Breast epithelium (tissue), 4 donors: ENCODE measurements around the gene KPNB1. TPM values are rescaled to one million over a fixed set of nuclear protein-coding genes. Genes with fewer than 3 reads are reported as not detected.

Experiments used
- DNase-seq, 2 donors: peaks; one replicate each; pipeline ENCODE4 v3.0.0-alpha.2; 2019; ENCODE audit warnings: low spot score in 2 of 2
- H3K27ac ChIP-seq, 2 donors: fragments of 200-600 bp; sonication (generic) in 1 of 2; one replicate each; pipeline ENCODE4 v1.5.1; 2016 to 2019; ENCODE audit warnings: mild to moderate bottlenecking in 1 of 2
- H3K27me3 ChIP-seq, 2 donors: fragments of 200-600 bp; sonication (generic) in 1 of 2; one replicate each; pipeline versions ENCODE4 v1.5.1 to v1.6.0; 2017 to 2019; ENCODE audit warnings: control low read depth in 1 of 2, mild to moderate bottlenecking in 1 of 2
- H3K36me3 ChIP-seq: fragments of 200-600 bp; one replicate; pipeline ENCODE4 v1.5.1; 2019
- H3K4me1 ChIP-seq, 2 donors: fragments of 200-600 bp; sonication (generic); one replicate each; pipeline ENCODE4 v1.5.1; 2016 to 2019; ENCODE audit warnings: control low read depth in 1 of 2
- H3K4me3 ChIP-seq, 3 donors: fragments of 200-600 bp; sonication (generic); 1 replicate in 2 of 3; 2 replicates in 1 of 3; pipeline ENCODE4 v1.5.1; 2016 to 2019; ENCODE audit warnings: mild to moderate bottlenecking in 3 of 3, moderate library complexity in 2 of 3
- H3K9me3 ChIP-seq, 2 donors: fragments of 200-600 bp; sonication (generic) in 1 of 2; one replicate each; pipeline ENCODE4 v1.5.1; 2016 to 2019; ENCODE audit warnings: control low read depth in 1 of 2
- CTCF ChIP-seq, 3 donors: fragments of 450-650 bp; IDR thresholded peaks; one replicate each; pipeline ENCODE4 v1.5.1; 2016 to 2017; ENCODE audit warnings: antibody characterized with exemption in 3 of 3, mild to moderate bottlenecking in 3 of 3, moderate library complexity in 3 of 3
- POLR2A ChIP-seq: fragments of 450-650 bp; IDR thresholded peaks from one replicate; pipeline ENCODE4 v1.6.1; 2016; ENCODE audit warnings: antibody characterized with exemption, mild to moderate bottlenecking, moderate library complexity
- POLR2AphosphoS5 ChIP-seq, 3 donors: sonication (generic); formaldehyde crosslinking; IDR thresholded peaks; one replicate each; pipeline ENCODE4 v1.6.1; 2017; ENCODE audit warnings: antibody characterized with exemption in 3 of 3
- intact Hi-C: fragments of 100-400 bp; cut with DNase I; formaldehyde crosslinking; loops from one replicate; pipeline ENCODE4 v1.15.1; 2023; ENCODE audit warnings: low total_unique reads
- total RNA-seq, 3 donors: library from RNA; depleted of rRNA; stranded (reverse); fragments of >200 nt; gene quantifications; one replicate each; pipeline ENCODE4 v1.1.0, GENCODE V29; 2016

Gene KPNB1
- total RNA-seq, 3 donors from 2014 or later, result 148 to 238 (median 189) TPM

DNA sequence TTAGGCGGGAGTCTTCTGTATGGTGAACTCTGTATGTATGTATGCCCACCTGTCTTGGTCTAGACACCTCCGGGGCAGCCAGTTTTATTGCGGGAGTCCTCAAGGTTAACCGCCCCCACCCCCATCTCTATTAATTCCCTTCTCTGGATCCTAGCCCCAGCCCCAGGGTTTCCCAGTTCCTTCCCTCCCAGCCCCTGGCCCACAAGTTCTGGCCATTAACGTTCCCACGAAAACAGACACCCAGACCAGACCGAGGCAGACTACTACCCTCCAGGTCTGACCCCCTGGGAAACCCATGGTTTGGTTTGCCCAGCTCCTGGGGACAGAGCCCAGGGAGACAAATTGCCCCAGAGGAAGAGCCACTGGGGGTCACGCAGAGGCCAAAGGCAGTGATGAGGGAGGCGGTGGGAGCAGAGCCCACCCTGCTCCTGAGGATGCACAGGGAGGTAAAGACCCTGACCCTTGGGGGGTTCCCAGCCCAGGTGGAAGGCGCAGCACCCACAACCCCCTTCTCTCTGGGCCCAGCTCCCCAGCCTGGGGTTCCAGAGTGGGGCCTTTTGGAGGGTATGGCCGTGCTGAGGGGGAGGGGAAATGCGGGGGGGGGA lies 52.8 kb downstream of the KPNB1 start:
- no peaks in the 10 kb centered on the region for H3K27me3 ChIP-seq
- H3K36me3 ChIP-seq, result no peaks in the 10 kb centered on the region
- H3K4me3 ChIP-seq, result no peak overlapping the region
- no peak overlapping the region for H3K27ac ChIP-seq
- H3K4me1 ChIP-seq, result no peaks in the 10 kb centered on the region
- no peak for DNase-seq
- H3K9me3 ChIP-seq, result no peaks in the 10 kb centered on the region
- intact Hi-C loops, result no loop called here
- no peak for TF ChIP-seq POLR2AphosphoS5 (IDR thresholded peaks at IDR 0.05)
- no peak for TF ChIP-seq CTCF (IDR thresholded peaks at IDR 0.05)
- no peak for TF ChIP-seq POLR2A

- H3K9me3 ChIP-seq, result no peaks in the 10 kb centered on the region
- no peak overlapping the region for H3K4me3 ChIP-seq
- H3K4me1 ChIP-seq, result no peaks in the 10 kb centered on the region
- TF ChIP-seq POLR2A (no peak), CTCF (IDR thresholded peaks at IDR 0.05) (no peak), POLR2AphosphoS5 (IDR thresholded peaks at IDR 0.05) (no peak)
- H3K27me3 ChIP-seq, result no peaks in the 10 kb centered on the region
- DNase-seq, result no peak
- no peak overlapping the region for H3K27ac ChIP-seq
- intact Hi-C loops, result no loop called here
- no peaks in the 10 kb centered on the region for H3K36me3 ChIP-seq
Observed at GRCh38 chr17:47703191-47703591, 53.5 kb downstream of the KPNB1 start.

DNA sequence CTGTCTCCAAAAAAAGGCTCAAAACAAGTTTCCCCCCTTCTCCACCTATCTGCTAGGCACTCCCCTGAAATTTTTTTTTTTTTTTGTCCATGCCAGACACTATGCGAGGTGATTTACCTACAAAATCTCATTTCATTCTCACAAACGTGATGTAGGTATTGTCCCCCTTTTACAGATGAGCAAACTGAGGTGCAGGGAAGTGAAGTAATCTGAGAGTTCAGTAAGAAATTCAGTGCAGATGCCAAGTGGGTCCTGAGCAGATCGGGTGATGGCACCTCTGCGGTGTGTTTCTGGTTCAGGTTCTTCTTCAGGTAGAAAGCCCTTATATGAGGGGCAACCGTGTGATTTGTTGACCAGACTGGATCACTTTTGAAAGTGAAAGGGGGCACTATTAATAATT lies 54.0 kb downstream of the KPNB1 start:
- Histone ChIP-seq H3K9me3 (no peaks in the 10 kb centered on the region), H3K4me3 (no peak overlapping the region), H3K36me3 (no peaks in the 10 kb centered on the region), H3K27me3 (no peaks in the 10 kb centered on the region), H3K27ac (no peak overlapping the region), H3K4me1 (no peaks in the 10 kb centered on the region)
- no peak for DNase-seq
- TF ChIP-seq CTCF (IDR thresholded peaks at IDR 0.05), result no peak
- TF ChIP-seq POLR2AphosphoS5 (IDR thresholded peaks at IDR 0.05), result no peak
- TF ChIP-seq POLR2A, result no peak
- intact Hi-C loops, result no loop called here

- DNase-seq, result no peak
- Histone ChIP-seq H3K4me1 (no peaks in the 10 kb centered on the region), H3K4me3 (no peak overlapping the region), H3K27me3 (no peaks in the 10 kb centered on the region), H3K27ac (no peak overlapping the region), H3K36me3 (no peaks in the 10 kb centered on the region), H3K9me3 (no peaks in the 10 kb centered on the region)
- TF ChIP-seq POLR2AphosphoS5 (IDR thresholded peaks at IDR 0.05) (no peak), CTCF (IDR thresholded peaks at IDR 0.05) (no peak), POLR2A (no peak)
- intact Hi-C loops, result no loop called here
Observed at GRCh38 chr17:47704116-47704515, 54.4 kb downstream of the KPNB1 start.

GRCh38 chr17:47704736-47705135 lies 55.0 kb downstream of the KPNB1 start:
- Histone ChIP-seq H3K27ac (no peak overlapping the region), H3K9me3 (no peaks in the 10 kb centered on the region), H3K4me1 (no peaks in the 10 kb centered on the region), H3K36me3 (no peaks in the 10 kb centered on the region), H3K4me3 (no peak overlapping the region), H3K27me3 (no peaks in the 10 kb centered on the region)
- DNase-seq, result no peak
- TF ChIP-seq CTCF (IDR thresholded peaks at IDR 0.05), result no peak
- TF ChIP-seq POLR2A, result no peak
- no peak for TF ChIP-seq POLR2AphosphoS5 (IDR thresholded peaks at IDR 0.05)
- intact Hi-C loops, result no loop called here
